Measurements from ENCODE around the gene ANP32A. TPM values are rescaled to one million over a fixed set of nuclear protein-coding genes. Genes with fewer than 3 reads are reported as not detected.
A peak's percentile ranks its signal among the peaks of the same experiment; 100 is the strongest.

ANP32A gene
- total RNA-seq, 4 donors from 2014 or later, result 27.1 to 55.8 (median 50.6) TPM

- Histone ChIP-seq H3K9me3 (no peaks in the 10 kb centered on the region), H3K4me3 (no peak overlapping the region), H3K27ac (no peak overlapping the region), H3K27me3 (no peaks in the 10 kb centered on the region), H3K4me1 (peaks cover 0 to 4% of the 10 kb centered on the region in 2 donors), H3K36me3 (no peaks in the 10 kb centered on the region)
- in situ Hi-C loops (cut with MboI; ENCODE audit: low sequenced_read_pairs in 4 of 4), result loop anchor here in 2 of 4 donors (5.0 kb wide), 1 partner anchor 144 kb away; no protein-coding TSS in a partner anchor
- no peak for ATAC-seq
- intact Hi-C loops (cut with DNase I; ENCODE audit: low total_unique reads), result loop anchor here (5.0 kb wide), 1 partner anchor 94 kb away; no protein-coding TSS in a partner anchor
- DNase-seq, result no peak
- TF ChIP-seq POLR2A (IDR thresholded peaks at IDR 0.05) (no peak), CTCF (IDR thresholded peaks at IDR 0.05 in 4 of 5, conservative IDR thresholded peaks at IDR 0.05 in 1 of 5) (no peak)
Measured at GRCh38 chr15:68733666-68734065, 87.0 kb downstream of the ANP32A start.

GRCh38 chr15:68732451-68732850, 88.2 kb downstream of the ANP32A start:
- Histone ChIP-seq H3K9me3 (no peaks in the 10 kb centered on the region), H3K36me3 (no peaks in the 10 kb centered on the region), H3K27me3 (no peaks in the 10 kb centered on the region), H3K27ac (no peak overlapping the region), H3K4me1 (peaks cover 0 to 4% of the 10 kb centered on the region in 2 donors), H3K4me3 (no peak overlapping the region)
- in situ Hi-C loops (cut with MboI; ENCODE audit: low sequenced_read_pairs in 4 of 4), result loop anchor here in 2 of 4 donors (5.0 kb wide), 1 partner anchor 145 kb away; no protein-coding TSS in a partner anchor
- DNase-seq, result no peak
- no peak for ATAC-seq
- TF ChIP-seq POLR2A (IDR thresholded peaks at IDR 0.05) (no peak), CTCF (IDR thresholded peaks at IDR 0.05 in 4 of 5, conservative IDR thresholded peaks at IDR 0.05 in 1 of 5) (no peak)
- intact Hi-C loops (cut with DNase I; ENCODE audit: low total_unique reads), result loop anchor here (5.0 kb wide), 1 partner anchor 95 kb away; no protein-coding TSS in a partner anchor

- peaks cover 0 to 4% of the 10 kb centered on the region in 2 donors for H3K4me1 ChIP-seq
Measured at GRCh38 chr15:68730976-68731897, 89.5 kb downstream of the ANP32A start.

GRCh38 chr15:68730471-68730919, 90.2 kb downstream of the ANP32A start:
- in situ Hi-C loops (cut with MboI; ENCODE audit: low sequenced_read_pairs in 4 of 4) (loop anchor here in 2 of 4 donors (5.0 kb wide), 1 partner anchor 147 kb away; no protein-coding TSS in a partner anchor), intact Hi-C loops (cut with DNase I; ENCODE audit: low total_unique reads) (loop anchor here (1.0 to 5.0 kb wide), 2 partner anchors 97 to 145 kb away; no protein-coding TSS in a partner anchor)
- Histone ChIP-seq H3K4me1 (peaks cover 0 to 4% of the 10 kb centered on the region in 2 donors), H3K27me3 (no peaks in the 10 kb centered on the region), H3K4me3 (no peak overlapping the region), H3K27ac (peak overlapping the region; percentile 6 to 64 (median 34)), H3K36me3 (no peaks in the 10 kb centered on the region), H3K9me3 (no peaks in the 10 kb centered on the region)
- DNase-seq (peak in 1 of 2 donors; percentile 17), ATAC-seq (peak in 1 of 2 donors; percentile 27)
- TF ChIP-seq CTCF (IDR thresholded peaks at IDR 0.05 in 4 of 5, conservative IDR thresholded peaks at IDR 0.05 in 1 of 5) (peak; percentile 19 to 69 (median 56)), POLR2A (IDR thresholded peaks at IDR 0.05) (no peak)

More at GRCh38 chr15:68730976-68731897, 89.5 kb downstream of the ANP32A start:
- in situ Hi-C loops (cut with MboI; ENCODE audit: low sequenced_read_pairs in 4 of 4), result loop anchor here in 2 of 4 donors (5.0 kb wide), 1 partner anchor 146 kb away; no protein-coding TSS in a partner anchor
- H3K27me3 ChIP-seq, result no peaks in the 10 kb centered on the region
- no peak for ATAC-seq
- TF ChIP-seq CTCF (IDR thresholded peaks at IDR 0.05 in 4 of 5, conservative IDR thresholded peaks at IDR 0.05 in 1 of 5) (no peak), POLR2A (IDR thresholded peaks at IDR 0.05) (no peak)
- H3K9me3 ChIP-seq, result no peaks in the 10 kb centered on the region
- peak overlapping the region; percentile 6 to 64 (median 34) for H3K27ac ChIP-seq
- intact Hi-C loops (cut with DNase I; ENCODE audit: low total_unique reads), result loop anchor here (1.0 to 5.0 kb wide), 2 partner anchors 96 to 144 kb away; no protein-coding TSS in a partner anchor
- H3K4me3 ChIP-seq, result no peak overlapping the region
- no peaks in the 10 kb centered on the region for H3K36me3 ChIP-seq
- no peak for DNase-seq
